H1 (cell line): ENCODE data around the gene SLC7A14. TPM values are rescaled to one million over a fixed set of nuclear protein-coding genes. Genes with fewer than 3 reads are reported as not detected.

ENCODE experiments used
- CTCF ChIA-PET: fragments of 300-600 bp; sonication (Branson Sonifier 250); formaldehyde crosslinking; loops from one replicate; lab custom pipeline; 2021; ENCODE audit not compliant: partially characterized antibody; lab: Charles Lee
- POLR2A ChIA-PET: fragments of 300-600 bp; sonication (Branson Sonifier 250); formaldehyde crosslinking; loops from one replicate; lab custom pipeline; 2021; ENCODE audit warnings: inconsistent platforms; ENCODE audit not compliant: partially characterized antibody; lab: Charles Lee
- DNase-seq, 2 experiments: peaks; one replicate each; pipeline versions ENCODE4 v3.0.0 to v3.0.0-alpha.2; 2010 to 2022; ENCODE audit warnings: low spot score in 2 of 2, low read depth in 1 of 2, mixed read lengths in 1 of 2
- FAIRE-seq: peaks from 2 replicates; lab custom pipeline; 2011; peaks lifted over from hg19 to GRCh38; lab: Jason Lieb, UNC
- H2AFZ ChIP-seq: 2 replicates; pipeline ENCODE4 v1.8.1; 2012; ENCODE audit warnings: low read length, inconsistent platforms
- H2AK5ac ChIP-seq: 2 replicates; pipeline ENCODE4 v1.6.1; 2013; ENCODE audit warnings: low read depth, low read length
- H2BK120ac ChIP-seq: replicated peaks from 2 replicates; pipeline ENCODE3; 2013; ENCODE audit warnings: low read depth, low read length, inconsistent platforms
- H2BK12ac ChIP-seq: 2 replicates; pipeline ENCODE4 v1.6.1; 2013; ENCODE audit warnings: low read depth, low read length
- H2BK15ac ChIP-seq: 2 replicates; pipeline ENCODE4 v1.6.1; 2013; ENCODE audit warnings: low read length
- H2BK20ac ChIP-seq: 2 replicates; pipeline ENCODE4 v1.6.1; 2013; ENCODE audit warnings: low read length
- H2BK5ac ChIP-seq: 2 replicates; pipeline ENCODE4 v1.6.1; 2013; ENCODE audit warnings: low read depth, low read length
- H3K14ac ChIP-seq: 2 replicates; pipeline ENCODE4 v1.6.1; 2013; ENCODE audit warnings: inconsistent platforms; ENCODE audit not compliant: insufficient read length
- H3K18ac ChIP-seq: 2 replicates; pipeline ENCODE4 v1.6.1; 2013; ENCODE audit warnings: low read length; ENCODE audit errors: extremely low read depth
- H3K23ac ChIP-seq: 2 replicates; pipeline ENCODE4 v1.6.1; 2013; ENCODE audit warnings: inconsistent platforms; ENCODE audit not compliant: insufficient read length
- H3K23me2 ChIP-seq: 2 replicates; pipeline ENCODE4 v1.6.1; 2013; ENCODE audit warnings: low read depth, low read length
- H3K27ac ChIP-seq: 2 replicates; pipeline ENCODE4 v1.6.1; 2011; ENCODE audit warnings: low read depth, low read length, inconsistent platforms
- H3K27me3 ChIP-seq, 4 experiments: replicated peaks in 1 of 4; 1 replicate in 1 of 4; 2 replicates in 3 of 4; pipeline versions ENCODE4 v1.6.1 to v1.8.1; 2011 to 2013; ENCODE audit warnings: low read length in 3 of 4, mild to moderate bottlenecking in 3 of 4, inconsistent platforms in 2 of 4, mixed read lengths in 2 of 4, moderate library complexity in 1 of 4; ENCODE audit not compliant: control insufficient read depth in 3 of 4, insufficient read depth in 3 of 4; ENCODE audit errors: extremely low read depth in 1 of 4
- H3K36me3 ChIP-seq, 4 experiments: 2 replicates each; pipeline versions ENCODE4 v1.6.1 to v1.8.1; 2011 to 2013; ENCODE audit warnings: mild to moderate bottlenecking in 4 of 4, low read length in 3 of 4, moderate library complexity in 2 of 4, control low read depth in 1 of 4, inconsistent platforms in 1 of 4; ENCODE audit not compliant: insufficient read depth in 4 of 4, control insufficient read depth in 2 of 4
- H3K4ac ChIP-seq: replicated peaks from 2 replicates; pipeline ENCODE3; 2013; ENCODE audit warnings: low read length, low read depth, mixed read lengths, inconsistent platforms; ENCODE audit not compliant: insufficient read length
- H3K4me1 ChIP-seq, 4 experiments: replicated peaks in 1 of 4; 1 replicate in 1 of 4; 2 replicates in 3 of 4; pipeline versions ENCODE4 v1.6.1 to v1.8.1; 2011 to 2013; ENCODE audit warnings: low read length in 3 of 4, inconsistent platforms in 2 of 4, mixed read lengths in 1 of 4; ENCODE audit not compliant: insufficient read depth in 4 of 4, control insufficient read depth in 3 of 4
- H3K4me2 ChIP-seq, 2 experiments: 2 replicates each; pipeline versions ENCODE4 v1.6.1 to v1.8.1; 2011 to 2013; ENCODE audit warnings: low read depth in 2 of 2, low read length in 2 of 2, control low read depth in 1 of 2, inconsistent platforms in 1 of 2, mild to moderate bottlenecking in 1 of 2; ENCODE audit not compliant: insufficient read depth in 1 of 2
- H3K4me3 ChIP-seq, 4 experiments: fragments of 200-600, 300-600 bp in 1 of 4; sonication (generic), shearing (Covaris generic), sonication (Bioruptor Twin) in 1 of 4; 2 replicates each; pipeline versions ENCODE4 v1.5.1 to v1.8.1; 2011 to 2016; ENCODE audit warnings: low read length in 4 of 4, low read depth in 3 of 4, control low read depth in 2 of 4, inconsistent platforms in 2 of 4, mild to moderate bottlenecking in 2 of 4, mixed read lengths in 1 of 4, moderate library complexity in 1 of 4; ENCODE audit not compliant: insufficient read depth in 2 of 4; ENCODE audit errors: extremely low read depth in 1 of 4
- H3K56ac ChIP-seq: replicated peaks from 2 replicates; pipeline ENCODE3; 2013; ENCODE audit warnings: low read depth, mild to moderate bottlenecking, mixed read lengths, low read length, inconsistent platforms; ENCODE audit not compliant: insufficient read length
- H3K79me1 ChIP-seq: 2 replicates; pipeline ENCODE4 v1.6.1; 2013; ENCODE audit warnings: low read depth, low read length, control low read depth
- H3K79me2 ChIP-seq, 2 experiments: 2 replicates each; pipeline versions ENCODE4 v1.6.1 to v1.8.1; 2012 to 2013; ENCODE audit warnings: low read length in 2 of 2, mild to moderate bottlenecking in 2 of 2, inconsistent platforms in 1 of 2; ENCODE audit not compliant: insufficient read depth in 2 of 2, control insufficient read depth in 1 of 2
- H3K9ac ChIP-seq, 4 experiments: replicated peaks in 1 of 4; 1 replicate in 1 of 4; 2 replicates in 3 of 4; pipeline versions ENCODE4 v1.6.1 to v1.8.1; 2011 to 2013; ENCODE audit warnings: low read depth in 3 of 4, low read length in 3 of 4, control low read depth in 2 of 4, mild to moderate bottlenecking in 2 of 4, moderate library complexity in 2 of 4, inconsistent platforms in 1 of 4; ENCODE audit errors: extremely low read depth in 1 of 4
- H3K9me3 ChIP-seq, 2 experiments: 2 replicates each; pipeline versions ENCODE4 v1.6.1 to v1.8.1; 2012 to 2013; ENCODE audit warnings: mild to moderate bottlenecking in 2 of 2, moderate library complexity in 2 of 2, control low read depth in 1 of 2, inconsistent platforms in 1 of 2, low read depth in 1 of 2, low read length in 1 of 2, mixed read lengths in 1 of 2; ENCODE audit not compliant: insufficient read depth in 2 of 2
- H4K20me1 ChIP-seq, 2 experiments: replicated peaks in 1 of 2; 2 replicates each; pipeline versions ENCODE3 to v1.8.1; 2011 to 2013; ENCODE audit warnings: inconsistent platforms in 2 of 2, low read length in 2 of 2, mild to moderate bottlenecking in 1 of 2; ENCODE audit not compliant: insufficient read depth in 2 of 2, control insufficient read depth in 1 of 2
- H4K5ac ChIP-seq: 2 replicates; pipeline ENCODE4 v1.6.1; 2013; ENCODE audit warnings: low read length, low read depth, mixed read lengths, inconsistent platforms; ENCODE audit not compliant: insufficient read length
- H4K8ac ChIP-seq: 2 replicates; pipeline ENCODE4 v1.8.0; 2013; ENCODE audit warnings: mild to moderate bottlenecking, moderate library complexity, low read length, inconsistent platforms; ENCODE audit not compliant: insufficient read depth; ENCODE audit errors: extremely low read depth
- H4K91ac ChIP-seq: replicated peaks from 2 replicates; pipeline ENCODE3; 2013; ENCODE audit warnings: low read length, mixed read lengths, inconsistent platforms; ENCODE audit not compliant: insufficient read length
- GTF2F1 ChIP-seq: IDR thresholded peaks from 2 replicates; pipeline ENCODE4 v1.6.1; 2012; ENCODE audit warnings: low read depth, low read length, improper control_type of control experiment, borderline replicate concordance
- HDAC6 ChIP-seq: IDR thresholded peaks from one replicate; pipeline ENCODE4 v1.7.1; 2012; ENCODE audit warnings: low read depth, mild to moderate bottlenecking, inconsistent platforms, low read length, moderate library complexity
- SIRT6 ChIP-seq: IDR thresholded peaks from one replicate; pipeline ENCODE4 v1.7.1; 2012; ENCODE audit warnings: low read length, inconsistent platforms
- SRF ChIP-seq: IDR thresholded peaks from 2 replicates; pipeline ENCODE4 v1.6.1; 2011; ENCODE audit warnings: mild to moderate bottlenecking, low read depth, low read length, moderate library complexity
- TAF1 ChIP-seq: IDR thresholded peaks from 2 replicates; pipeline ENCODE4 v1.6.1; 2011; ENCODE audit warnings: mild to moderate bottlenecking, low read depth, low read length
- TAF7 ChIP-seq: optimal IDR thresholded peaks from 2 replicates; pipeline ENCODE3; 2011; ENCODE audit warnings: low read depth, mild to moderate bottlenecking, inconsistent platforms, low read length, moderate library complexity, borderline replicate concordance
- TBP ChIP-seq: IDR thresholded peaks from 2 replicates; pipeline ENCODE4 v1.6.1; 2011; ENCODE audit warnings: low read depth, low read length, improper control_type of control experiment
- WGBS, 2 experiments: shearing (Covaris generic) in 1 of 2; methylation state at CpG; one replicate each; pipeline versions ENCODE4 v1.1.6 to v1.1.7; 2013 to 2015; ENCODE audit warnings: low lambda C conversion rate in 2 of 2, mixed read lengths in 2 of 2, inconsistent platforms in 1 of 2, low coverage in 1 of 2, missing lambda C conversion rate in 1 of 2; ENCODE audit not compliant: insufficient replicate concordance in 2 of 2, insufficient coverage in 1 of 2, insufficient read length in 1 of 2; ENCODE audit errors: extremely low coverage in 1 of 2, missing lambda C conversion rate in 1 of 2; 5-methylcytosine and 5-hydroxymethylcytosine counted together
- polyA plus RNA-seq, 7 experiments: library from polyadenylated mRNA; depleted of rRNA in 3 of 7; stranded (reverse) in 5 of 7; unstranded in 2 of 7; fragments of >200 nt in 5 of 7; fragments of 200-250 nt in 2 of 7; gene quantifications; 1 replicate in 5 of 7; 2 replicates in 1 of 7; 4 replicates in 1 of 7; pipeline versions ENCODE4 v1.2.1 to v1.2.3, GENCODE V29; 2011 to 2013; ENCODE audit warnings: missing spikeins in 2 of 7, mixed read lengths in 2 of 7
- total RNA-seq: library from RNA; stranded (reverse); fragmentation: NEBNext Ultra II Directional; extraction: Animal tissue kit (Norgen Biotek cat#: 25700); gene quantifications from 2 replicates; pipeline ENCODE4 v1.2.1, GENCODE V29; 2021
- TF ChIP-seq, protein P1 (sequence below): IDR thresholded peaks from 2 replicates; pipeline ENCODE4 v1.6.1; 2011; ENCODE audit warnings: low read depth, mild to moderate bottlenecking, low read length; ENCODE audit not compliant: insufficient read depth

The SLC7A14 gene
- total and polyA plus RNA-seq, 2 of the 8 experiments (the other 6 are each of a cell fraction or from before 2014, with no cell fraction given), result 0.21 to 0.95 TPM

DNA sequence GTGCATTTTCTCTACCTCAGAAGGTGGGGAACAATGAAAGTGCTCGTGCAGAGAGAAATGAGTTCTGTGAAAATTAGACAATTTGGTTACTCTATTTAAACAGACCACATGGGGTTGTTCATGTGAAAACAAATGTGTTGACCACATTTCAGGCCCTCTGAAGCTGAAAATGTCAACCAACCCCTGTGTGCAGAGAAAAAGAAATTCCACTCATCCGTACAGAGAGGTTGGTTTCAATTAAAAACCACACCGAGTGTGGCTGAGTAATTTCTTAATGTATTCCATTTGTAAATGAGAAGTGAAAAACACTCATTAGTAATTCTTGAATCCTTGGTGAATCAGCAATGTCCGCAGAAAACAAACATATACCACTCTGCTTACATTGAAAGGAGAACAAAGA lies 46.9 kb upstream of the SLC7A14 start:
- Histone ChIP-seq H3K23ac (no peak overlapping the region), H3K79me1 (no peaks in the 10 kb centered on the region), H2BK15ac (no peak overlapping the region), H3K27ac (no peak overlapping the region), H2BK120ac (no peak overlapping the region), H2BK5ac (no peak overlapping the region), H3K4me3 (no peak overlapping the region), H4K91ac (no peak overlapping the region), H3K23me2 (no peaks in the 10 kb centered on the region), H3K9me3 (no peaks in the 10 kb centered on the region), H3K4me1 (no peaks in the 10 kb centered on the region), H3K79me2 (no peaks in the 10 kb centered on the region), H3K18ac (no peak overlapping the region), H2BK20ac (no peak overlapping the region), H3K36me3 (no peaks in the 10 kb centered on the region), H4K5ac (no peak overlapping the region), H2AK5ac (no peak overlapping the region), H3K4me2 (no peak overlapping the region), H2AFZ (no peak overlapping the region), H4K20me1 (no peaks in the 10 kb centered on the region), H4K8ac (no peak overlapping the region), H3K27me3 (no peaks in the 10 kb centered on the region), H3K9ac (no peak overlapping the region), H3K4ac (no peak overlapping the region), H2BK12ac (no peak overlapping the region), H3K14ac (no peak overlapping the region), H3K56ac (no peak overlapping the region)
- 91% methylated on average over 4 of the region's 4 CpGs; no CpG with 5 or more reads in 1 of the 2 experiments for WGBS, 2 experiments
- FAIRE-seq (no peak), DNase-seq (no peak)
- ChIA-PET CTCF (interaction anchor here (0.9 to 1.2 kb wide), 2 partner anchors 141 to 177 kb away, joined by 3 read pairs; no protein-coding TSS in a partner anchor), POLR2A (no interaction called here)
- TF ChIP-seq, protein P1, sequence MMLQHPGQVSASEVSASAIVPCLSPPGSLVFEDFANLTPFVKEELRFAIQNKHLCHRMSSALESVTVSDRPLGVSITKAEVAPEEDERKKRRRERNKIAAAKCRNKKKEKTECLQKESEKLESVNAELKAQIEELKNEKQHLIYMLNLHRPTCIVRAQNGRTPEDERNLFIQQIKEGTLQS, result no peak
- TF ChIP-seq SIRT6 (no peak), SRF (no peak), HDAC6 (no peak), TAF7 (no peak), TAF1 (no peak), TBP (no peak), GTF2F1 (no peak)
